H1 (cell line): Measurements from ENCODE around the gene STEEP1. TPM values are rescaled to one million over a fixed set of nuclear protein-coding genes. Genes with fewer than 3 reads are reported as not detected.
"Not testable (repeated sequence)": the region's sequence is repeated elsewhere in the genome, so short reads cannot be mapped to it uniquely, and the experiment has no call there.

Source experiments
- CTCF ChIA-PET: fragments of 300-600 bp; sonication (Branson Sonifier 250); formaldehyde crosslinking; loops from one replicate; lab custom pipeline; 2021; ENCODE audit not compliant: partially characterized antibody; lab: Charles Lee
- POLR2A ChIA-PET: fragments of 300-600 bp; sonication (Branson Sonifier 250); formaldehyde crosslinking; loops from one replicate; lab custom pipeline; 2021; ENCODE audit warnings: inconsistent platforms; ENCODE audit not compliant: partially characterized antibody; lab: Charles Lee
- DNase-seq, 2 experiments: peaks; one replicate each; pipeline versions ENCODE4 v3.0.0 to v3.0.0-alpha.2; 2010 to 2022; ENCODE audit warnings: low spot score in 2 of 2, low read depth in 1 of 2, mixed read lengths in 1 of 2
- FAIRE-seq: peaks from 2 replicates; lab custom pipeline; 2011; peaks lifted over from hg19 to GRCh38; lab: Jason Lieb, UNC
- H2AFZ ChIP-seq: 2 replicates; pipeline ENCODE4 v1.8.1; 2012; ENCODE audit warnings: low read length, inconsistent platforms
- H2AK5ac ChIP-seq: 2 replicates; pipeline ENCODE4 v1.6.1; 2013; ENCODE audit warnings: low read depth, low read length
- H2BK120ac ChIP-seq: replicated peaks from 2 replicates; pipeline ENCODE3; 2013; ENCODE audit warnings: low read depth, low read length, inconsistent platforms
- H2BK12ac ChIP-seq: 2 replicates; pipeline ENCODE4 v1.6.1; 2013; ENCODE audit warnings: low read depth, low read length
- H2BK15ac ChIP-seq: 2 replicates; pipeline ENCODE4 v1.6.1; 2013; ENCODE audit warnings: low read length
- H2BK20ac ChIP-seq: 2 replicates; pipeline ENCODE4 v1.6.1; 2013; ENCODE audit warnings: low read length
- H2BK5ac ChIP-seq: 2 replicates; pipeline ENCODE4 v1.6.1; 2013; ENCODE audit warnings: low read depth, low read length
- H3K14ac ChIP-seq: 2 replicates; pipeline ENCODE4 v1.6.1; 2013; ENCODE audit warnings: inconsistent platforms; ENCODE audit not compliant: insufficient read length
- H3K18ac ChIP-seq: 2 replicates; pipeline ENCODE4 v1.6.1; 2013; ENCODE audit warnings: low read length; ENCODE audit errors: extremely low read depth
- H3K23ac ChIP-seq: 2 replicates; pipeline ENCODE4 v1.6.1; 2013; ENCODE audit warnings: inconsistent platforms; ENCODE audit not compliant: insufficient read length
- H3K23me2 ChIP-seq: 2 replicates; pipeline ENCODE4 v1.6.1; 2013; ENCODE audit warnings: low read depth, low read length
- H3K27ac ChIP-seq: 2 replicates; pipeline ENCODE4 v1.6.1; 2011; ENCODE audit warnings: low read depth, low read length, inconsistent platforms
- H3K27me3 ChIP-seq, 4 experiments: replicated peaks in 1 of 4; 1 replicate in 1 of 4; 2 replicates in 3 of 4; pipeline versions ENCODE4 v1.6.1 to v1.8.1; 2011 to 2013; ENCODE audit warnings: low read length in 3 of 4, mild to moderate bottlenecking in 3 of 4, inconsistent platforms in 2 of 4, mixed read lengths in 2 of 4, moderate library complexity in 1 of 4; ENCODE audit not compliant: control insufficient read depth in 3 of 4, insufficient read depth in 3 of 4; ENCODE audit errors: extremely low read depth in 1 of 4
- H3K36me3 ChIP-seq, 4 experiments: 2 replicates each; pipeline versions ENCODE4 v1.6.1 to v1.8.1; 2011 to 2013; ENCODE audit warnings: mild to moderate bottlenecking in 4 of 4, low read length in 3 of 4, moderate library complexity in 2 of 4, control low read depth in 1 of 4, inconsistent platforms in 1 of 4; ENCODE audit not compliant: insufficient read depth in 4 of 4, control insufficient read depth in 2 of 4
- H3K4ac ChIP-seq: replicated peaks from 2 replicates; pipeline ENCODE3; 2013; ENCODE audit warnings: low read length, low read depth, mixed read lengths, inconsistent platforms; ENCODE audit not compliant: insufficient read length
- H3K4me1 ChIP-seq, 4 experiments: replicated peaks in 1 of 4; 1 replicate in 1 of 4; 2 replicates in 3 of 4; pipeline versions ENCODE4 v1.6.1 to v1.8.1; 2011 to 2013; ENCODE audit warnings: low read length in 3 of 4, inconsistent platforms in 2 of 4, mixed read lengths in 1 of 4; ENCODE audit not compliant: insufficient read depth in 4 of 4, control insufficient read depth in 3 of 4
- H3K4me2 ChIP-seq, 2 experiments: 2 replicates each; pipeline versions ENCODE4 v1.6.1 to v1.8.1; 2011 to 2013; ENCODE audit warnings: low read depth in 2 of 2, low read length in 2 of 2, control low read depth in 1 of 2, inconsistent platforms in 1 of 2, mild to moderate bottlenecking in 1 of 2; ENCODE audit not compliant: insufficient read depth in 1 of 2
- H3K4me3 ChIP-seq, 4 experiments: fragments of 200-600, 300-600 bp in 1 of 4; sonication (generic), shearing (Covaris generic), sonication (Bioruptor Twin) in 1 of 4; 2 replicates each; pipeline versions ENCODE4 v1.5.1 to v1.8.1; 2011 to 2016; ENCODE audit warnings: low read length in 4 of 4, low read depth in 3 of 4, control low read depth in 2 of 4, inconsistent platforms in 2 of 4, mild to moderate bottlenecking in 2 of 4, mixed read lengths in 1 of 4, moderate library complexity in 1 of 4; ENCODE audit not compliant: insufficient read depth in 2 of 4; ENCODE audit errors: extremely low read depth in 1 of 4
- H3K56ac ChIP-seq: replicated peaks from 2 replicates; pipeline ENCODE3; 2013; ENCODE audit warnings: low read depth, mild to moderate bottlenecking, mixed read lengths, low read length, inconsistent platforms; ENCODE audit not compliant: insufficient read length
- H3K79me1 ChIP-seq: 2 replicates; pipeline ENCODE4 v1.6.1; 2013; ENCODE audit warnings: low read depth, low read length, control low read depth
- H3K79me2 ChIP-seq, 2 experiments: 2 replicates each; pipeline versions ENCODE4 v1.6.1 to v1.8.1; 2012 to 2013; ENCODE audit warnings: low read length in 2 of 2, mild to moderate bottlenecking in 2 of 2, inconsistent platforms in 1 of 2; ENCODE audit not compliant: insufficient read depth in 2 of 2, control insufficient read depth in 1 of 2
- H3K9ac ChIP-seq, 4 experiments: replicated peaks in 1 of 4; 1 replicate in 1 of 4; 2 replicates in 3 of 4; pipeline versions ENCODE4 v1.6.1 to v1.8.1; 2011 to 2013; ENCODE audit warnings: low read depth in 3 of 4, low read length in 3 of 4, control low read depth in 2 of 4, mild to moderate bottlenecking in 2 of 4, moderate library complexity in 2 of 4, inconsistent platforms in 1 of 4; ENCODE audit errors: extremely low read depth in 1 of 4
- H3K9me3 ChIP-seq, 2 experiments: 2 replicates each; pipeline versions ENCODE4 v1.6.1 to v1.8.1; 2012 to 2013; ENCODE audit warnings: mild to moderate bottlenecking in 2 of 2, moderate library complexity in 2 of 2, control low read depth in 1 of 2, inconsistent platforms in 1 of 2, low read depth in 1 of 2, low read length in 1 of 2, mixed read lengths in 1 of 2; ENCODE audit not compliant: insufficient read depth in 2 of 2
- H4K20me1 ChIP-seq, 2 experiments: replicated peaks in 1 of 2; 2 replicates each; pipeline versions ENCODE3 to v1.8.1; 2011 to 2013; ENCODE audit warnings: inconsistent platforms in 2 of 2, low read length in 2 of 2, mild to moderate bottlenecking in 1 of 2; ENCODE audit not compliant: insufficient read depth in 2 of 2, control insufficient read depth in 1 of 2
- H4K5ac ChIP-seq: 2 replicates; pipeline ENCODE4 v1.6.1; 2013; ENCODE audit warnings: low read length, low read depth, mixed read lengths, inconsistent platforms; ENCODE audit not compliant: insufficient read length
- H4K8ac ChIP-seq: 2 replicates; pipeline ENCODE4 v1.8.0; 2013; ENCODE audit warnings: mild to moderate bottlenecking, moderate library complexity, low read length, inconsistent platforms; ENCODE audit not compliant: insufficient read depth; ENCODE audit errors: extremely low read depth
- H4K91ac ChIP-seq: replicated peaks from 2 replicates; pipeline ENCODE3; 2013; ENCODE audit warnings: low read length, mixed read lengths, inconsistent platforms; ENCODE audit not compliant: insufficient read length
- WGBS, 2 experiments: shearing (Covaris generic) in 1 of 2; methylation state at CpG; one replicate each; pipeline versions ENCODE4 v1.1.6 to v1.1.7; 2013 to 2015; ENCODE audit warnings: low lambda C conversion rate in 2 of 2, mixed read lengths in 2 of 2, inconsistent platforms in 1 of 2, low coverage in 1 of 2, missing lambda C conversion rate in 1 of 2; ENCODE audit not compliant: insufficient replicate concordance in 2 of 2, insufficient coverage in 1 of 2, insufficient read length in 1 of 2; ENCODE audit errors: extremely low coverage in 1 of 2, missing lambda C conversion rate in 1 of 2; 5-methylcytosine and 5-hydroxymethylcytosine counted together
- polyA plus RNA-seq, 7 experiments: library from polyadenylated mRNA; depleted of rRNA in 3 of 7; stranded (reverse) in 5 of 7; unstranded in 2 of 7; fragments of >200 nt in 5 of 7; fragments of 200-250 nt in 2 of 7; gene quantifications; 1 replicate in 5 of 7; 2 replicates in 1 of 7; 4 replicates in 1 of 7; pipeline versions ENCODE4 v1.2.1 to v1.2.3, GENCODE V29; 2011 to 2013; ENCODE audit warnings: missing spikeins in 2 of 7, mixed read lengths in 2 of 7
- total RNA-seq: library from RNA; stranded (reverse); fragmentation: NEBNext Ultra II Directional; extraction: Animal tissue kit (Norgen Biotek cat#: 25700); gene quantifications from 2 replicates; pipeline ENCODE4 v1.2.1, GENCODE V29; 2021

The STEEP1 gene
- total and polyA plus RNA-seq, 2 of the 8 experiments (the other 6 are each of a cell fraction or from before 2014, with no cell fraction given): 9.2 to 29.7 TPM

- H3K56ac ChIP-seq, FAIRE-seq, H2AFZ ChIP-seq, H3K9me3 ChIP-seq, H3K14ac ChIP-seq, H4K20me1 ChIP-seq, DNase-seq, H3K18ac ChIP-seq, H3K4me3 ChIP-seq, H2AK5ac ChIP-seq, H3K36me3 ChIP-seq, H2BK12ac ChIP-seq, H3K27ac ChIP-seq, H3K23me2 ChIP-seq, H3K4ac ChIP-seq, H2BK20ac ChIP-seq, H3K23ac ChIP-seq, H3K79me2 ChIP-seq, H4K91ac ChIP-seq, POLR2A ChIA-PET, H2BK5ac ChIP-seq, H3K27me3 ChIP-seq, H2BK15ac ChIP-seq, H4K5ac ChIP-seq, H3K4me2 ChIP-seq, H3K9ac ChIP-seq, H3K4me1 ChIP-seq, H3K79me1 ChIP-seq, H2BK120ac ChIP-seq, H4K8ac ChIP-seq: not testable (repeated sequence)
- CTCF ChIA-PET: interaction anchor here (0.9 to 3.3 kb wide), 10 partner anchors 9 to 35 kb away, joined by 3 to 11 read pairs (median 4); no protein-coding TSS in a partner anchor
- WGBS, 2 experiments: 61% methylated on average over 4 of the region's 10 CpGs; no CpG with 5 or more reads in 1 of the 2 experiments
Measured at GRCh38 chrX:119493851-119494495, 71.2 kb downstream of the STEEP1 start.
